ENCODE measurements around the gene EMC9. TPM values are rescaled to one million over a fixed set of nuclear protein-coding genes. Genes with fewer than 3 reads are reported as not detected.

Gene EMC9
- total RNA-seq, 2 donors from 2014 or later, result 28.7 to 37.5 TPM

DNA sequence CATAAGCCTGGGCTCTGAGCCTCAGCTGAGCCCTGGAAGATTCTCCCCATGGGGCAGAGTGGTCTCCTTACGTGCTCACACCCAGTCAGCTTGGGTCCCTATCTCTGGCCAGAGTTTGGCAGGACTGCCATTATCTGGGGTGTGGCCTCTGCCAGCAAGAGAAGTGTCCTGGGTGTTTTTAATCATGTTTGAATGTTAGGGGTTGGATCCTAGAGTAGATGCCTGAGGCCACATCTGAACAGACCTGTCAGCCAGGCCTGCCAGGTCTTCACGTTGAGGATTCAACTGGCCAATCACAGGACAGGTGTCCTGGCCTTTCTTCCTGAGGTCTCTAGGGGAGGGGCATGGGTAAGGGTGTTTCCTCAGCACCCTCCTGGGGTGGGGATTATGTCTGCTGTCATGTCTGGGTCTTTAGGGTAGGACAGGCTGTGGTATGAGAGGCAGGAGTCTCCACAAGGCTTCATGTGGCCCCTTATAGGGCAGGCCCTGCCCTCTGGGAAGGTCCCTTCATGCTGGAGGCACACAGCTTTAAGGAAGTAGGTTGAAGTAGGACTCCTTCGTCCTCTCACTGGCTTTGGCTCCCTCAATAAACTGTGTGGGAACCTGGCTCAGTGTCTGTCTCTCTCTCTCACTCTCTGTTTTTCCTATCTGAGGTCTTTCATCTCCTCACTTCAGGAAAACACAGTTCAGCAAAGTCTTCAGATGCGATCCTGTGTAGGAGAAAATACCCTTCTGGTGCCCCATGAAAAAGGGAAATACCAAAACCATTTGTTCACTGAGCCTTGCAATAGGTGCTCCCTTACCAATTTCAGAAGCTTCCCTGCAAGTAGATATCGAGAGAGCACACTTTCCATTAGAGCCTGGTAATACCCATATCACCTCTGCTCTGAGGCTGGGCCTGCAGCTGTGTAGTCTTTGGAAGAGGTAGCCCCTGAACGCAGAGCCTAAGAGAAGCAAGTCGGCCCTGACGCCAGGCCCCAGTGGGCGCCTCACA is 17.7 kb downstream of the EMC9 start:
- Mint-ChIP-seq H3K9me3 (no peaks in the 10 kb centered on the region), H3K4me3 (no peak overlapping the region), H3K4me1 (ENCODE audit: low read depth in 2 of 2) (no peaks in the 10 kb centered on the region), H3K27ac (peak overlapping the region in 1 of 2 donors; percentile 77), H3K27me3 (no peaks in the 10 kb centered on the region), H3K36me3 (peaks cover 8% of the 10 kb centered on the region)
- ATAC-seq (peak; percentile 11 to 32), DNase-seq (ENCODE audit: low spot score) (peak; percentile 31)

DNA sequence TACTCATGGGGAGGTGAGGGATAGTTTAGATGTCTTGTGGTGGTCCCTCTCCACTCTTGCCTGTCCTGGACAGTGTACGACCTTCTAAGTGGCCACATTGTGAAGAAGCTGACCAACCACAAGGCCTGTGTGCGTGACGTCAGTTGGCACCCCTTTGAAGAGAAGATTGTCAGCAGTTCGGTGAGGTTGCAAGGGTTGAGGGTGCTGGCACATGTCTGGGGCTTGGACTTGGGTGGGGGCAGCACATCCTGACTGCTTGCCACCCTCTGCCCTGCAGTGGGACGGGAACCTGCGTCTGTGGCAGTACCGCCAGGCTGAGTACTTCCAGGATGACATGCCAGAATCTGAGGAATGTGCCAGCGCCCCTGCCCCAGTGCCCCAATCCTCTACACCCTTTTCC is 18.5 kb downstream of the EMC9 start:
- no peak for ATAC-seq
- H3K9me3 Mint-ChIP-seq, result no peaks in the 10 kb centered on the region
- H3K4me1 Mint-ChIP-seq (ENCODE audit: low read depth in 2 of 2), result peaks cover 0 to 4% of the 10 kb centered on the region in 2 donors
- no peak overlapping the region for H3K4me3 Mint-ChIP-seq
- no peaks in the 10 kb centered on the region for H3K27me3 Mint-ChIP-seq
- peak overlapping the region in 1 of 2 donors; percentile 68 for H3K27ac Mint-ChIP-seq
- DNase-seq (ENCODE audit: low spot score), result peak; percentile 40
- H3K36me3 Mint-ChIP-seq, result peaks cover 14% of the 10 kb centered on the region

DNA sequence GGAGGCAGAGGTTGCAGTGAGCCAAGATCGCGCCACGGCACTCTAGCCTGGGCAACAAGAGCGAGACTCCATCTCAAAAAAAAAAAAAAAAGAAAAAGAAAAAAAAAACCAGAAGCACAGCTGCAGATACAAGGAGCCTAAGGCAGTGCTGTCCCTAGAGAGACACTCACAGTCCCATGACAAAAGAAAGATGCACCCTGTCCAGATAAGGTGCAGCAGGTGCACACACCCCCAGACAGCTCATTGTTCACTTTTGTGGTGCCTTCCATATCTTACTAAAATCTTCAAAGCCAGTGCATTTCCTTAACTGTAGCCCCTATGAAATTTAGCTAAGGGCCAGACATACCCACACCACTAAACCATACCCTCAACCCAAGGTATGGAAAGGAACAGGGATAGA is 19.0 kb downstream of the EMC9 start:
- Mint-ChIP-seq H3K27me3 (no peaks in the 10 kb centered on the region), H3K4me1 (ENCODE audit: low read depth in 2 of 2) (peaks cover 0 to 4% of the 10 kb centered on the region in 2 donors), H3K27ac (peak overlapping the region in 1 of 2 donors; percentile 68), H3K9me3 (no peaks in the 10 kb centered on the region), H3K4me3 (no peak overlapping the region), H3K36me3 (peaks cover 14% of the 10 kb centered on the region)
- peak; percentile 3 for DNase-seq (ENCODE audit: low spot score)
- ATAC-seq, result no peak

DNA sequence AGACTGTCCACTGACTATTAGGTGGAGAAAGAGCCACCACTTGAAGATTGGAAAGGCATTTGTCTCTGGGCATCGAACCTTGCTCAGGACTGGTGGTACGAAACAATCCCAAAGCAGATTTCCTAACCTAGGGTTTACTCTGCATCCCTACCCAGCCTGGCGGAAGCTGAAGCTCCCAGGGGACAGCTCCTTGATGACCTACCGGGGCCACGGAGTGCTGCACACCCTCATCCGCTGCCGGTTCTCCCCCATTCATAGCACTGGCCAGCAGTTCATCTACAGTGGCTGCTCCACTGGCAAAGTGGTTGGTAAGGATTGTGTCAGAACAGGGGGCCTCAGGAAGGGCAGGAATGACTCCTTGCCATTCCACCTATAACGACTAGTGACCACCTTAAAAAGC is 20.2 kb downstream of the EMC9 start:
- Mint-ChIP-seq H3K27ac (no peak overlapping the region), H3K4me3 (no peak overlapping the region), H3K4me1 (ENCODE audit: low read depth in 2 of 2) (peaks cover 8 to 10% of the 10 kb centered on the region in 2 donors), H3K9me3 (no peaks in the 10 kb centered on the region), H3K36me3 (peaks cover 19% of the 10 kb centered on the region), H3K27me3 (no peaks in the 10 kb centered on the region)
- ATAC-seq (no peak), DNase-seq (ENCODE audit: low spot score) (peak; percentile 37)

DNA sequence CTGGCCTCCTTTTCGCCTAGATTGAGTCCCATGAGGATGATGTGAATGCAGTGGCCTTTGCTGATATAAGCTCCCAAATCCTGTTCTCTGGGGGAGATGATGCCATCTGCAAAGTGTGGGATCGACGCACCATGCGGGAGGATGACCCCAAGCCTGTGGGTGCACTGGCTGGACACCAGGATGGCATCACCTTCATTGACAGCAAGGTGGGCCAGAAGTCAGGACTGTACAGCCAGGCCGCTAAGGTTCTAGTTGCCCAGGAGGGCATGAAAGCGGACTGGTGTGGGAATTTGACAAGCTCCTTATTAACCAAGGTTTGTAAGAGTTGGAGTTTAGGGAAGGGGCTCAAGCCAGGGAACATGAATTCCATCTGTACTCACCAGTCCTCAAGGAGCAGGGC is 21.7 kb downstream of the EMC9 start:
- no peak for DNase-seq (ENCODE audit: low spot score)
- Mint-ChIP-seq H3K36me3 (peaks cover 19% of the 10 kb centered on the region), H3K27me3 (no peaks in the 10 kb centered on the region), H3K9me3 (no peaks in the 10 kb centered on the region), H3K27ac (no peak overlapping the region), H3K4me1 (ENCODE audit: low read depth in 2 of 2) (peaks cover 19 to 24% of the 10 kb centered on the region in 2 donors), H3K4me3 (no peak overlapping the region)
- no peak for ATAC-seq

DNA sequence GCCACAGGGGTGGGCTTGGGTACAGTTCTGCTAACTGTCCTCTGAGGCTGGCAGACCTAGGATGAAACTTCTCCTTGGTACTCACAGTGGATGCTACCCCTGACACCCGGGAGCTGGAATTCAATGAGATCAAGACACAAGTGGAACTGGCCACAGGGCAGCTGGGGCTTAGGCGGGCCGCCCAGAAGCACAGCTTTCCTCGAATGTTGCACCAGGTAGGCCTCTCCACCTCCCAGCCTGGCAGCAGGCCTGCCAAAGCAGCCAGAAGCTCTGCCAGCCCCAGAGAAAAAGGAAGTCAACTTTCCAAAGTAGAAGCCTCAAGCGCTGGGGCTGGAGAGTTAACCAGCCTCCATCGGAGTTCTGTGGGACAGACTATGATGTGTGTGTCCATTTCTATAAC is 24.2 kb downstream of the EMC9 start:
- peaks cover 19 to 24% of the 10 kb centered on the region in 2 donors for H3K4me1 Mint-ChIP-seq (ENCODE audit: low read depth in 2 of 2)
- ATAC-seq, result no peak
- H3K27me3 Mint-ChIP-seq, result no peaks in the 10 kb centered on the region
- H3K27ac Mint-ChIP-seq, result peak overlapping the region in 1 of 2 donors; percentile 100
- H3K4me3 Mint-ChIP-seq, result no peak overlapping the region
- DNase-seq (ENCODE audit: low spot score), result peak; percentile 16
- H3K36me3 Mint-ChIP-seq, result peaks cover 19% of the 10 kb centered on the region
- H3K9me3 Mint-ChIP-seq, result no peaks in the 10 kb centered on the region

DNA sequence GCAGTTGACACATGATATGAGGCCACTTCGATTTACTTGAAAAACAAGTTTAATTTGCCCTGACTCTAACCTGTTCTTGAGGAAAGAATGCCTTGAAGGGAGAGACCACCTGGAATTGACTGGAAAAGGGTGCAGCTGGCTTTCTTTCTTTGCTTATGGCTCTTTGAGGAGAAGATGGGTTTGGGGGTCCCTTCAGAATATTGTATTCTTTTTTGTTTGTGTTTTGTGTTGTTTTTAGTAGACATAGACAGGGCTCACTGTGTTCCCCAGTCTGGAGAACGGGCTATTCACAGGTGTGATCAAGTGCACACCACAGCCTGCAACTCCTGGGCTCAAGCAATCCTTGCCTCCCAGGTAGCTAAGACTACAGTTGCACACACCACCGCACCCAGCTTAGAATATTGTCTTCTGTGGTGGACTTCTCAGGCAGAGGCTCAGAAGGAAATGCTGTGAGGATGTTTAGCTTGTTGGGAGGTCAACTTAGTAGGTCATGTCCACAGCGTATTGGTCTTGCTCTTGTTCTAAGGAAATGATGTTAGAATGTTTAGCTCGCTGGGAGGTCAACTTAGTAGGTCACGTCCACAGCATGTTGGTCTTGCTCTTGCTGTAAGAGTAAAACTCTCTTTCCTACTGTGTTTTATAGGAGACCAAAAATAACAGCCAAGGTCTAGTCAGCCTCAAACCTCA is 25.1 kb downstream of the EMC9 start:
- H3K27ac Mint-ChIP-seq, result peak overlapping the region; percentile 94 to 100
- no peaks in the 10 kb centered on the region for H3K9me3 Mint-ChIP-seq
- H3K4me1 Mint-ChIP-seq (ENCODE audit: low read depth in 2 of 2), result peaks cover 19 to 24% of the 10 kb centered on the region in 2 donors
- no peaks in the 10 kb centered on the region for H3K27me3 Mint-ChIP-seq
- H3K36me3 Mint-ChIP-seq, result peaks cover 13% of the 10 kb centered on the region
- H3K4me3 Mint-ChIP-seq, result peak overlapping the region; percentile 98
- ATAC-seq (no peak), DNase-seq (ENCODE audit: low spot score) (no peak)

DNA sequence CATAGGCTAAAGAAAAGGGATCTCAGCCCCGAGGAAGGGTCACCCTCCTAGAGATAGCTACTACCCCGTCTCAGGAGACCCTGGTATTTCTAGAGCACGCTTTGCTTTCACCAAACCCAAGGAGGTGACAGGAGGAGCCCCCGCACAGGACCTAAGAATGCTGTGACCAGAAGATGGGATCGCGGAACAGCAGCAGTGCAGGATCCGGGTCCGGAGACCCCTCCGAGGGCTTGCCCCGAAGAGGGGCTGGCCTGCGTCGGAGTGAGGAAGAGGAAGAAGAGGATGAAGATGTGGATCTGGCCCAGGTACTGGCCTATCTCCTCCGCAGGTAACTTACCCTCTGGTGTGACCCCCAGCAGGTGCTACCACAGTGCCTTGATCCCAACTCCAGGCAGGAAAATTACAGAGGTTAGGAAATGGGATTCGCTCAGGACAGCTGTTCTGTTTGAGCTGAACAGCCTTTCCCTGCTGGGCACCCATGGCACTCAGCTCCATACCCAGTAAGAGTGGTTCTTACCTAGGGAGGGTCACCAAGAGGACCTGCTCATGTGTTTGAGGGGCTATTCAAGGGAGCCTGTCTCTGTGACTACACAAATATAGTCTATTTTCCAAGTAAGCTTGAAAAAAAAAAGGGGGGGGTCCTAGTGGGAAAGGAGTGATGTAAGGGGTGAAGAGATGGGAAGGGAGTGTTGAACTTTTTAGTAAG is 25.8 kb downstream of the EMC9 start:
- Mint-ChIP-seq H3K27me3 (no peaks in the 10 kb centered on the region), H3K27ac (peak overlapping the region; percentile 94 to 100), H3K4me1 (ENCODE audit: low read depth in 2 of 2) (peaks cover 19 to 24% of the 10 kb centered on the region in 2 donors), H3K36me3 (peaks cover 12% of the 10 kb centered on the region), H3K9me3 (no peaks in the 10 kb centered on the region), H3K4me3 (peak overlapping the region; percentile 98)
- DNase-seq (ENCODE audit: low spot score) (no peak), ATAC-seq (no peak)

DNA sequence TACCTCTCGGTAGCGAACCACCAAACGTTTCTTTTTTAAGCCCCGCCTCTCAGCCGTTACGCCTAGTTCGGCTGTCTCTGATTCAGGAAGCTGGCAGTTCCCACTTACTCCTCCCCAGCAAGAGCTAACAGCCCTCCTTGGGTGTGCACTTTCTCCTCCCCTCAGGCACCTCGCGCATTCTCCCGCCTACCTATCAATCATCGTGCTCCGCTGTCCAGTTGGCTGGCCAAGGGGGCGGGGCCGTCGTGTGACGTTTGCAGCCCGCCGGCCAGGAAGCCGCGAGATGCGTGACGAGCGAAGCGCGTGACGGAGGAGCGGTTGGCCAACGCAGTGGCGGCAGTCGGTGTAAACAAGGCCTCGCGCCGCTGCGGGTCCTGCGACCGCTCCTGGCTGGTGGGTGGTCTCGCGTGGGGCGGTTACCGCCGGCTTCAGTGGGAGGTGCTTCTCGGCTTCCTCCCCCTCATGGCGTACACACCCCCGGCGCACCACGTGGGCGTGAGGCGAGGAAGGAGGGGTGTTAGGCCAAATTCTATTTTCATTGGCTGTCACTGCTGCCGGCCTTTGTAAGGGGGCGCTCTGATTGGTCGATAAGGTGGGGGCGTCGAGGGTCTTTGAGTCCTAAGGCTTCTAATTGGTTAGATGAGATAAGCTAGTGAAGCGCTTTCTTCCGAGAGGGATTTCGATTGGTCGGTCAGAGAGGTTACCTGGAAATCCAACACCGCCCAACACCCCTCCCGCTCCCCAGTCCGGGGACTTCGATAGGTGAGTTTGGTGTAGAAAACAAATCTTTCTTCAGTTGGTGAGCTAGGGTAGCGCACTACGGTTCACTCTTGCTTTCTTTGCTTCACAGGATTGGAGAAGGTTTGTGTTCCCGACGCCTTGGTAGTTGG is 26.6 kb downstream of the EMC9 start, which contains the start of the genes DCAF11 and NRL:
Gene DCAF11 (plus strand): TSS at position 246 of the 890 bp plus-strand sequence. CDS start 818 bp downstream, outside the sequence.
Gene NRL (minus strand): TSS at position 418 of the 890 bp plus-strand sequence. CDS start 32,101 bp downstream, outside the sequence.
- ATAC-seq (peak; percentile 94), DNase-seq (ENCODE audit: low spot score) (peak; percentile 100)
- Mint-ChIP-seq H3K36me3 (peaks cover 12% of the 10 kb centered on the region), H3K27me3 (no peaks in the 10 kb centered on the region), H3K27ac (peak within 1 kb of the TSS; percentile 94 to 100), H3K9me3 (no peaks in the 10 kb centered on the region), H3K4me3 (peak within 1 kb of the TSS; percentile 98), H3K4me1 (ENCODE audit: low read depth in 2 of 2) (peaks cover 19 to 24% of the 10 kb centered on the region in 2 donors)

DNA sequence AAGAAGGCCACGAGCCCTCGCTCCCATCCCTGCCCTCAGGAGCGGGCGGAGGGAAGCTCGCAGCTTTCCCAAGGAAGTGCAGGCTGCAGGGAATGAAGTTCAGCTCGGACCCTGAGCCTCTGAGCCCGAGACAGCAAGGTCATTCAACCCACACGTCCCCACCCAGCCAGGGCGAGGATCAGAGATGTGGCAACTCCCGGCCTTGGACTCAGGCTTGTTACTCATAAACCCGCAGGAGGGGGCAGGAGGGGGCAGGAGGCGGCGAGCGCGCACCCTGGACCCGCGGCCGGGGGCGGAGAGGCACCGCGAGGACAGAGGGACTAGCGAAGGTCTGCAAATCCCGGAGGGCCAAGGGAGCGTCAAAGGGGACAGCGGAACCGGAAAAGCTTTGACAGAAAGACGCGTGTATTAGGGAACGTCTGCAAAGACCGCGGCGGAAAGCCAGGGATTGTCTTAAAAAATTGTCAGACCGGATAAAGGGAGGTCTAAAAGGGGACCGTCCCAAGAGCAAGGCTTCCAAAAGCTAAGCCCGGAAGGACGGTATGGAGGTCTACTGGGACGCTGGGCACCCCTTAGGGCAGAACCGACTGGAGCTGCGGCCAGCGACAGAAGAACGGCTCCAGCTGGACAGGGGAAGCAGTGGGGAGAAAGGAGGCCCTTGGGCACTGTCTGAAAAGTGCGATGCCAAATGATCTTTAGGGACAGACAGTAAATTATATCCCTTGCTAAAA is 27.4 kb downstream of the EMC9 start:
- Mint-ChIP-seq H3K4me3 (peak overlapping the region; percentile 98), H3K36me3 (peaks cover 12% of the 10 kb centered on the region), H3K4me1 (ENCODE audit: low read depth in 2 of 2) (peaks cover 22 to 25% of the 10 kb centered on the region in 2 donors), H3K27ac (peak overlapping the region; percentile 94 to 100), H3K9me3 (no peaks in the 10 kb centered on the region), H3K27me3 (no peaks in the 10 kb centered on the region)
- ATAC-seq (peak; percentile 54 to 66), DNase-seq (ENCODE audit: low spot score) (peak; percentile 92)

DNA sequence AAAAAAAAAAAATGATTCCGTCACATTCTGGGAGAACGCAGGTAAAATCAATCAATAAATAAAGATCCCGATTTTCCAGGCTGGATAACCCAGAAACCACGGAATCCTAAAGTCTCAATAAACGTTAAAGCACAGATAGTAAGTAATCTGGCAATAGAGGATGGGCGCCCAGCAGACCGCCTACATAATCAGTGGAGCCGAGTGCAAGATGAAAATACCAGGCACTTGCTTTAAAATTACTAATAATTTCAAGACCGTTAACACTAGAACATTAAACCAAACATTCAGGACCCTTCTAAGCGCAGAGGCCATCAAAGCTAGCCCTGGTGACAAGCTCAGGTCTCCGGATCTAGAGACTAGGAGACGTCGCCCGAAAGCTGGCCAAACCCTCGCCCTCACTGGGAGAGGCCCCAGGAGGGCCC is 28.0 kb downstream of the EMC9 start:
- H3K27ac Mint-ChIP-seq, result peak overlapping the region; percentile 94 to 100
- ATAC-seq, result no peak
- peaks cover 7% of the 10 kb centered on the region for H3K36me3 Mint-ChIP-seq
- peaks cover 27 to 28% of the 10 kb centered on the region in 2 donors for H3K4me1 Mint-ChIP-seq (ENCODE audit: low read depth in 2 of 2)
- peak overlapping the region; percentile 98 for H3K4me3 Mint-ChIP-seq
- no peak for DNase-seq (ENCODE audit: low spot score)
- H3K27me3 Mint-ChIP-seq, result no peaks in the 10 kb centered on the region
- no peaks in the 10 kb centered on the region for H3K9me3 Mint-ChIP-seq

- H3K4me1 Mint-ChIP-seq (ENCODE audit: low read depth in 2 of 2), result peaks cover 13 to 18% of the 10 kb centered on the region in 2 donors
- H3K27me3 Mint-ChIP-seq, result no peaks in the 10 kb centered on the region
- no peak overlapping the region for H3K4me3 Mint-ChIP-seq
- no peaks in the 10 kb centered on the region for H3K9me3 Mint-ChIP-seq
- no peaks in the 10 kb centered on the region for H3K36me3 Mint-ChIP-seq
- H3K27ac Mint-ChIP-seq, result peak overlapping the region in 1 of 2 donors; percentile 93
- no peak for DNase-seq (ENCODE audit: low spot score)
- no peak for ATAC-seq
Measured at GRCh38 chr14:24110523-24110922, 30.9 kb downstream of the EMC9 start.
